ENCODE results near the gene HSD17B2. TPM values are rescaled to one million over a fixed set of nuclear protein-coding genes. Genes with fewer than 3 reads are reported as not detected.

HSD17B2 gene
- total RNA-seq, 2 donors from 2014 or later: not detected

DNA sequence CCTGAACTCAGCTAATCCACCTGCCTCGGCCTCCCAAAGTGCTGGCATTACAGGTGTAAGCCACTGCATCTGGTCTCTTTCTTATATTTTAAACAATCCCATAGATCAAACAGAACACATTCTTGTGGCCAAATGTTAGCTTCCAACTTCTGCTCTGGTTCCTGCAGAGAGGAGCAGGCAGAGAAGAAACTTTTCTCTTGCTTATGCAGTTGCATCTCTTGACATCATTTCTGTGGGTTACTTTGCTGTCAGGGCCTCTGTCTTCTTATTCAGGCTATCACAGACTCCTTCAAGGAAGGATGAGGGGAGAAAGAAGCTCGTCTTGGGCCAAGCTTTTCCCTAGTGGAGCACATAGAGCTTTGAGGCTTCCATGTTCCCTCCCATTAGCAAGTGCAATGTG is 7.8 kb downstream of the HSD17B2 start:
- TF ChIP-seq, protein P1, sequence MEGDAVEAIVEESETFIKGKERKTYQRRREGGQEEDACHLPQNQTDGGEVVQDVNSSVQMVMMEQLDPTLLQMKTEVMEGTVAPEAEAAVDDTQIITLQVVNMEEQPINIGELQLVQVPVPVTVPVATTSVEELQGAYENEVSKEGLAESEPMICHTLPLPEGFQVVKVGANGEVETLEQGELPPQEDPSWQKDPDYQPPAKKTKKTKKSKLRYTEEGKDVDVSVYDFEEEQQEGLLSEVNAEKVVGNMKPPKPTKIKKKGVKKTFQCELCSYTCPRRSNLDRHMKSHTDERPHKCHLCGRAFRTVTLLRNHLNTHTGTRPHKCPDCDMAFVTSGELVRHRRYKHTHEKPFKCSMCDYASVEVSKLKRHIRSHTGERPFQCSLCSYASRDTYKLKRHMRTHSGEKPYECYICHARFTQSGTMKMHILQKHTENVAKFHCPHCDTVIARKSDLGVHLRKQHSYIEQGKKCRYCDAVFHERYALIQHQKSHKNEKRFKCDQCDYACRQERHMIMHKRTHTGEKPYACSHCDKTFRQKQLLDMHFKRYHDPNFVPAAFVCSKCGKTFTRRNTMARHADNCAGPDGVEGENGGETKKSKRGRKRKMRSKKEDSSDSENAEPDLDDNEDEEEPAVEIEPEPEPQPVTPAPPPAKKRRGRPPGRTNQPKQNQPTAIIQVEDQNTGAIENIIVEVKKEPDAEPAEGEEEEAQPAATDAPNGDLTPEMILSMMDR (IDR thresholded peaks at IDR 0.05): no peak
- ATAC-seq (ENCODE audit: insufficient number of reproducible peaks, low FRiP score, low read depth): no peak

DNA sequence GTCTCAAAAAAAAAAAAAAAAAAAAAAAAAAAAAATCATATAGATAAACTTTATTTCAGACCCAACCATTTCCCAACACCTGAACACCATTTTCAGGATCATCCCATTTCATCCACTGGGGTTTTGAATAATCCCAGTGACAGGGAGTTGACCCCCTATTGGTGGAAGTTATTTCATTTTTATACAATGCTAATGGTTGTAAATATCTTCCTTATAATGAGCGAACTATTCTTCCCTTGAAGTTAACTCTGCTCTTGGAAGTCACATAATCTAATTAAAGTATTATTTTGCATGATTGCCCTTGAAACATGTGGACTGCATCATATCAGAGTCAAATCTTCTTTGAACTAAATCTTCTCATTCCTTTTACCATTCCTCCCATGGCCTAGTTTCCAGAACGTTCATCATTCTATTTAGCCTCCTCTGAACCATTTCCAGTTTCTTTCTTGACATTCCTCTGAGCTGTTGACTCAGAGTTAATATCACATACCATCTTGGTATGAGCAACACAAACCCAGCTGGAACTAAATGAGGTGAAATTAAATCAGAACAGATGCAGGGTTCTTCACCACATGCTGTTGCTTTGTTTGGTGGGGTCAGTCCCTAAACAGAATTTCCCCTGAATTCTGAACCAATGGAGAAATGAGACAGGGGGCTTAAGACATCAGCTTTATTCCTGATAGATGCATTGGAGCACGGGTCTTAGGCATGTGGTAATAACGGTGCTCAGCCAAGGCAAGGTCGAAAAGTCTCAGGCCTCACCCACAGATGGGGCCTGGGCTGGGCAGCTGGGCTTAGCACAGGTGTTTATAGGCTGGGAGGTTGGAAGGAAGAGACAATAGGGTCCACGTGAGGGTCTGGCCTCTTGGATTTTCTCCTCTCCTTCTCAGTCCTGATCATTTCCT is 8.9 kb downstream of the HSD17B2 start:
- Histone ChIP-seq H3K27ac (no peak overlapping the region), H3K9me3 (no peaks in the 10 kb centered on the region), H3K36me3 (no peaks in the 10 kb centered on the region), H3K27me3 (replicated peaks; ENCODE audit: insufficient read depth) (no peaks in the 10 kb centered on the region), H3K4me1 (ENCODE audit: control insufficient read depth in 1 of 2, low read depth in 2 of 2) (no peaks in the 10 kb centered on the region), H3K4me3 (no peak overlapping the region)
- no peak for ATAC-seq (ENCODE audit: insufficient number of reproducible peaks, low FRiP score, low read depth)
- no peak for DNase-seq (ENCODE audit: low spot score)
- TF ChIP-seq, protein P1 (IDR thresholded peaks at IDR 0.05): no peak

More for the DNA sequence above, 7.8 kb downstream of the HSD17B2 start:
- Histone ChIP-seq H3K27me3 (replicated peaks; ENCODE audit: insufficient read depth) (no peaks in the 10 kb centered on the region), H3K4me3 (no peak overlapping the region), H3K36me3 (no peaks in the 10 kb centered on the region), H3K27ac (no peak overlapping the region), H3K4me1 (ENCODE audit: control insufficient read depth in 1 of 2, low read depth in 2 of 2) (no peaks in the 10 kb centered on the region), H3K9me3 (no peaks in the 10 kb centered on the region)
- no peak for DNase-seq (ENCODE audit: low spot score)

DNA sequence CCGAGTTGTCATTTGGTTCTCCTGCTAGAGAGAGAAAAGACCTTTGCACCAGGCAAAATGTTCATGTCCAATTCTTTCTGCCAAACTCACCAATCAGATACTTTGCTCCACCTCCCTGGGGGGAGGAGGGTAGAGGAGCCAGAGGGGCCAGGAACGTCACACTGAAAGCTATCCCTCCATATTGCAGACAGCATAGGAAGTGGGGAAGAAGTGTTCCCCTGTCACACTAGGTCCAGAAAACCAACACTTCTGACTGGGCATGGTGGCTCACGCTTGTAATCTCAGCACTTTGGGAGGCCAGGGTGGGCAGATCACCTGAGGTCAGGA is 9.5 kb downstream of the HSD17B2 start:
- no peak for DNase-seq (ENCODE audit: low spot score)
- ATAC-seq (ENCODE audit: insufficient number of reproducible peaks, low FRiP score, low read depth): no peak
- Histone ChIP-seq H3K4me1 (ENCODE audit: control insufficient read depth in 1 of 2, low read depth in 2 of 2) (no peaks in the 10 kb centered on the region), H3K4me3 (no peak overlapping the region), H3K27ac (no peak overlapping the region), H3K36me3 (no peaks in the 10 kb centered on the region), H3K9me3 (no peaks in the 10 kb centered on the region), H3K27me3 (replicated peaks; ENCODE audit: insufficient read depth) (no peaks in the 10 kb centered on the region)
- TF ChIP-seq, protein P1 (IDR thresholded peaks at IDR 0.05): no peak

DNA sequence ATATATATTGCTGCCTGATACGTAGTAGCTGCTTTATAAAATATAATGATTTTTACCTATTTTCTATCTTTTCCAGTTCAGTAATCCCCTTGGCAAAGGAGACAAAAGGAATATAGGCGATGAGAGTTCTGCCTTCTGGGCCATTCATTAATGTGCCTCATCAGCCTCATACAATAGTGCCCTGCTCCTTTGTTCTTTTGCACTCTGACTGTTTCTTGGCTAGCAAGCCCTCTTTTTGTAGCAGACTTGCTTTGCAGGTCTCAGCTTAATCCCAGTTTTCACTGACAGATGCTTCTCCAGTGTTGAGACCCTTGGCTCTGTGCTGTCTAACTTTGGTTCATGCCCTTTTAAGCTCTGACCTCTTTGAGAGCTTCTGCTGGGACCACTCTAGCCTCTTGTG is 10.4 kb downstream of the HSD17B2 start:
- no peaks in the 10 kb centered on the region for H3K9me3 ChIP-seq
- H3K27ac ChIP-seq: no peak overlapping the region
- ATAC-seq (ENCODE audit: insufficient number of reproducible peaks, low FRiP score, low read depth) (no peak), DNase-seq (ENCODE audit: low spot score) (no peak)
- H3K4me3 ChIP-seq: no peak overlapping the region
- no peaks in the 10 kb centered on the region for H3K27me3 ChIP-seq (replicated peaks; ENCODE audit: insufficient read depth)
- H3K4me1 ChIP-seq (ENCODE audit: control insufficient read depth in 1 of 2, low read depth in 2 of 2): no peaks in the 10 kb centered on the region
- no peaks in the 10 kb centered on the region for H3K36me3 ChIP-seq
- TF ChIP-seq, protein P1 (IDR thresholded peaks at IDR 0.05): no peak

DNA sequence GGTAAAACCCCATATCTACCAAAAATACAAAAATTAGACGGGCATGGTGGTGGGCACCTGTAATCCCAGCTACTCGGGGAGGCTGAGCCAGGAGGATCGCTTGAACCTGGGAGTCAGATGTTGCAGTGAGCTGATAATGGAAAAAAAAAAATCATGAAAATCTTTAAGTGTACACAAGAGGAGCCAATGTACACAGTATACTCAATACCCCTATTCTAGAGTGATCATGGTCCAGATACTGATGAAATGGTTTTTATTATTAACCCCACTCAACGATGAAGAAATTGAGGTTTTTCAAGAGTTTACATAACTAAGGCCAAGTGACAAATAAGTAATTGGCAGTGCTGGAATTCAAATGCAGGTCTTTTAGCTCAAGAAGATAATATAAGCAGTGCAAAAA is 11.5 kb downstream of the HSD17B2 start:
- DNase-seq (ENCODE audit: low spot score) (no peak), ATAC-seq (ENCODE audit: insufficient number of reproducible peaks, low FRiP score, low read depth) (no peak)
- Histone ChIP-seq H3K4me1 (ENCODE audit: control insufficient read depth in 1 of 2, low read depth in 2 of 2) (no peaks in the 10 kb centered on the region), H3K27ac (no peak overlapping the region), H3K27me3 (replicated peaks; ENCODE audit: insufficient read depth) (no peaks in the 10 kb centered on the region), H3K4me3 (no peak overlapping the region), H3K36me3 (no peaks in the 10 kb centered on the region), H3K9me3 (no peaks in the 10 kb centered on the region)
- TF ChIP-seq, protein P1 (IDR thresholded peaks at IDR 0.05): no peak

Data from thoracic aorta (tissue), 2 donors.